ENCODE results near the gene OR10A2. TPM values are rescaled to one million over a fixed set of nuclear protein-coding genes. Genes with fewer than 3 reads are reported as not detected.

The OR10A2 gene
- total and polyA plus RNA-seq, 10 of the 15 experiments (the other 5 are each of a cell fraction or from before 2014, with no cell fraction given): 0.04 to 0.06 TPM; not detected in 8

DNA sequence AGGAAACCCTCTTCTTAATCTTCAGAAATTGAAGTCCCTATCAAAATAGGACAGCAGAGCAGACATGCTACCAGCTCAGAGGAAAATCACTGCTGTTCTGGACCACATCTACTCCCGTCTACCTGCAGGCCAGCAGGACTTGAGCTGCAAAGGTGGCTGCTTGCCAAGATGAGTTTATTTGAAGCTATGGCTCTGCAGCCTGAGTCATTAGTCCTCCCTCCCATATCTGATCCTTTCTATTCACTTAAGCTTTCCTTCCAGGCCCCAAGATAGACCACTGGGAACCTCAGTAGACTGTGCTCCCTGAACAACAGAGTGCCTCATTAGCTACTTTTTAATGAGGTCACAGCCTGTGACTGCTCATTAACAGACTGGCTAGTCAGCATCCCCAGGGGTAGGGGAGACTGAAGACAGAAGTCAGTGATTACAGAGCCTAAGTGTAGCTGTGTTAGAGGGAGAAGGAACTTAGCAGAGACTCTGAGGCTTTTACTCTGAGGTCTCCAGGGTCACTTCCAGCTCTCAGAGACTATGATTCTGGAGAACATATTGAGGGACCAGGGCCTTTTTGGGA lies 6.8 kb upstream of the OR10A2 start:
- DNase-seq (ENCODE audit: low read depth, low spot score) (no peak), FAIRE-seq (no peak), ATAC-seq (peak; percentile 61)
- ChIA-PET SMC1A (ENCODE audit: uncharacterized antibody, unreplicated experiment) (no interaction called here), POLR2A (no interaction called here), RAD21 (ENCODE audit: unreplicated experiment) (no interaction called here), CTCF (interaction anchor here (1.1 kb wide), 1 partner anchor 71 kb away, joined by 3 read pairs; the partner anchor contains the start of gene ZNF215)
- Histone ChIP-seq H3K4me3 (no peak overlapping the region), H3K36me3 (ENCODE audit: control insufficient read depth in 2 of 2, insufficient read depth in 2 of 2, low read length in 1 of 2) (no peaks in the 10 kb centered on the region), H3K4me1 (ENCODE audit: control insufficient read depth, insufficient read depth, low read length) (no peaks in the 10 kb centered on the region), H3K4me2 (ENCODE audit: control insufficient read depth, insufficient read depth) (no peak overlapping the region), H2AFZ (ENCODE audit: control insufficient read depth, low read depth, low read length) (no peak overlapping the region), H3K9ac (ENCODE audit: control insufficient read depth, insufficient read depth, low read length) (no peak overlapping the region), H3K79me2 (ENCODE audit: control insufficient read depth, insufficient read depth, low read length) (no peaks in the 10 kb centered on the region), H4K20me1 (ENCODE audit: control insufficient read depth, insufficient read depth) (no peaks in the 10 kb centered on the region), H3K9me3 (replicated peaks; ENCODE audit: control insufficient read depth, insufficient read depth, low read length) (no peaks in the 10 kb centered on the region), H3K27ac (ENCODE audit: control insufficient read depth, insufficient read depth) (no peak overlapping the region), H3K27me3 (replicated peaks in 1 of 2; ENCODE audit: control insufficient read depth in 2 of 2, insufficient read depth in 2 of 2, low read length in 1 of 2) (no peaks in the 10 kb centered on the region)
- no peak for TF ChIP-seq FOXK2 (IDR thresholded peaks at IDR 0.05)
- WGBS (ENCODE audit: insufficient coverage, insufficient replicate concordance, low lambda C conversion rate, missing lambda C conversion rate): 0% methylated on average over 1 of the region's 1 CpG
- intact Hi-C loops (cut with micrococcal nuclease; ENCODE audit: unreplicated experiment) (no loop called here), in situ Hi-C loops (cut with MboI) (no loop called here)
- no TSS peak for BruUV-seq (replicated peaks)

DNA sequence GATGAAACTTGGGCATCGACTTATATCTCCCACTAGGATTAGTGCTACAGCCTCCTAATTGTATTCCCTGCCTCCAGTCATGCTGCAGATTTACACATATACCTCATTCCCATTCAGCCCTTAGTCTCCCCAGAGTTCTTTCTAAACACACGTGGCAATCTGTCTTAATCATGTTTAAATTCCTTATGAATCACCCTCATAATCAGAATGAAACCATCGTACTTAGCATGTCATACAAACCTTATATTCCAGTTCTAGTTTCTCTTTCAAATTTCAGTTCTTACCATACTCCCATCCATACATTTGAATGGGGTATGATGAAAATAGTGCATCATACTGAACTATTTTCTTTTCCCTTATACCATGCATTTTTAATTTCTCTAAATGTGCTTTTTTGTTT lies 6.0 kb upstream of the OR10A2 start:
- Histone ChIP-seq H3K4me2 (ENCODE audit: control insufficient read depth, insufficient read depth) (no peak overlapping the region), H3K27ac (ENCODE audit: control insufficient read depth, insufficient read depth) (no peak overlapping the region), H3K27me3 (replicated peaks in 1 of 2; ENCODE audit: control insufficient read depth in 2 of 2, insufficient read depth in 2 of 2, low read length in 1 of 2) (no peaks in the 10 kb centered on the region), H3K79me2 (ENCODE audit: control insufficient read depth, insufficient read depth, low read length) (no peaks in the 10 kb centered on the region), H3K4me3 (no peak overlapping the region), H4K20me1 (ENCODE audit: control insufficient read depth, insufficient read depth) (no peaks in the 10 kb centered on the region), H3K9ac (ENCODE audit: control insufficient read depth, insufficient read depth, low read length) (no peak overlapping the region), H3K36me3 (ENCODE audit: control insufficient read depth in 2 of 2, insufficient read depth in 2 of 2, low read length in 1 of 2) (no peaks in the 10 kb centered on the region), H2AFZ (ENCODE audit: control insufficient read depth, low read depth, low read length) (no peak overlapping the region), H3K4me1 (ENCODE audit: control insufficient read depth, insufficient read depth, low read length) (no peaks in the 10 kb centered on the region), H3K9me3 (replicated peaks; ENCODE audit: control insufficient read depth, insufficient read depth, low read length) (no peaks in the 10 kb centered on the region)
- 11% methylated on average over 3 of the region's 3 CpGs for WGBS (ENCODE audit: insufficient coverage, insufficient replicate concordance, low lambda C conversion rate, missing lambda C conversion rate)
- ChIA-PET CTCF (no interaction called here), RAD21 (ENCODE audit: unreplicated experiment) (no interaction called here), POLR2A (no interaction called here), SMC1A (ENCODE audit: uncharacterized antibody, unreplicated experiment) (no interaction called here)
- ATAC-seq (peak; percentile 84), DNase-seq (ENCODE audit: low read depth, low spot score) (no peak), FAIRE-seq (no peak)
- BruUV-seq (replicated peaks): no TSS peak
- intact Hi-C loops (cut with micrococcal nuclease; ENCODE audit: unreplicated experiment) (no loop called here), in situ Hi-C loops (cut with MboI) (no loop called here)
- TF ChIP-seq PAX5 (IDR thresholded peaks at IDR 0.05; ENCODE audit: borderline replicate concordance, low read depth, low read length) (no peak), JUNB (IDR thresholded peaks at IDR 0.05) (peak; percentile 70), IKZF2 (IDR thresholded peaks at IDR 0.05) (no peak; a peak in 1 of 4 replicates), NFIC (IDR thresholded peaks at IDR 0.05; ENCODE audit: low read depth, low read length) (no peak), IRF4 (IDR thresholded peaks at IDR 0.05; ENCODE audit: low read depth, low read length) (no peak)
